SJCRH30 (cell line): ENCODE results near the gene MFAP2. TPM values are rescaled to one million over a fixed set of nuclear protein-coding genes. Genes with fewer than 3 reads are reported as not detected.

ENCODE experiments used
- DNase-seq, 2 experiments: peaks; one replicate each; pipeline ENCODE4 v3.0.0-alpha.2; 2015 to 2020
- H3K27ac ChIP-seq: fragments of 250-450 bp; sonication (Bioruptor Pico); 2 replicates; pipeline ENCODE4 v1.5.1; 2020; ENCODE audit warnings: mild to moderate bottlenecking, moderate library complexity
- H3K27me3 ChIP-seq: fragments of 250-450 bp; sonication (Bioruptor Pico); 2 replicates; pipeline ENCODE4 v1.5.1; 2020; ENCODE audit warnings: mild to moderate bottlenecking, moderate library complexity
- H3K36me3 ChIP-seq: fragments of 250-450 bp; sonication (Bioruptor Pico); 2 replicates; pipeline ENCODE4 v1.5.1; 2020; ENCODE audit warnings: mild to moderate bottlenecking, moderate library complexity
- H3K4me1 ChIP-seq: fragments of 250-450 bp; sonication (Bioruptor Pico); 2 replicates; pipeline ENCODE4 v1.5.1; 2020; ENCODE audit warnings: mild to moderate bottlenecking, moderate library complexity
- H3K4me3 ChIP-seq: fragments of 250-450 bp; sonication (Bioruptor Pico); 2 replicates; pipeline ENCODE4 v1.5.1; 2020; ENCODE audit warnings: mild to moderate bottlenecking, moderate library complexity
- H3K9me3 ChIP-seq: fragments of 250-450 bp; sonication (Bioruptor Pico); replicated peaks from 2 replicates; pipeline ENCODE4 v1.5.1; 2020; ENCODE audit warnings: mild to moderate bottlenecking, moderate library complexity
- total RNA-seq: library from RNA; depleted of rRNA; stranded (reverse); fragments of >200 nt; shearing (Covaris generic); gene quantifications from 2 replicates; pipeline ENCODE4 v1.2.3, GENCODE V29; 2014

The MFAP2 gene
- total RNA-seq, 1 experiment from 2014 or later: 22.9 TPM

DNA sequence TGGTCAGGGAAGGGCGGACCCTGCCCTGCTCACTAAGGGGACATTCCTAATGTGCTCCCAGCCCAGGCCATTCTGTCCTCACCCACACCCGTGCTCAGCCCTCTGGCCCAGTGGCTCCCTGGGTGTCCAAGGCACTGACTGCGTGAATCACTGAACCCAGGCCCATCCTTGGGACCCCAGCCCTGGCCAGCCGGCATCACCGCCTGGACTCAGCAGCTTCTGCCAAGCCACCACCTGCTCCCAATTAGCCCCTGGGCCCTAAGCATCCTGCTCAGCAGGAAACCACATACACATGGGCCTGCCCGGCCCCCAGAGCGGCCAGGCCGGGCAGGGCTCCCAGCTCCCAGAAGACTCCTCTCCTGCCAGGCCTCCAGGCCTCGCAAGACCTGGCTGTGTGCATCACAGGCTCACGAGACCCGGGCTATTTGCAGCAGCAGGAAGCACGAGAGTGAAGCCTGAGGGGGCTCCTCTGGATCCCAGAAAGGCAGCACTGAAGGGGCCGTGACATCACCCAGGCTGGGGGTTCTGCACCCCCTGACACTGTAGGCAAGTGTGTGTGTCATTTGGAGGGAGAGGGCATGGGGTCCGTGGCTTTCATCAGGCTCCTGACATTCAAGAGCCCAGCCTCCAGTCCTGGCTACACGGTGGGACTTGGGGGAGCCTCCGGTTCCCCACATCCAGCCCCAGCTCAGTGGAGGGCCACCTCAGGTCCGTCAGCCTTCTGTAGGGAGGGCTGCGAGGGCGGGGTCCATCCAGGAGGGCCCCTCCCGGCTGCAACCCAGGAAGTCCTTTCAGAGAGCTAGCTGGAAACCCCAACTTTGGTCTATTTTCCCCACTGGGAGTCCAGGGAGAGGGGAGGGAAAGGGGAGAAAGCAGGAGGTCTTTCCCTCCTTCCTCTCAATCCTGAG is 1.6 kb downstream of the MFAP2 start:
- DNase-seq: peak; percentile 90 to 93
- Histone ChIP-seq H3K27me3 (no peaks in the 10 kb centered on the region), H3K9me3 (no peaks in the 10 kb centered on the region), H3K4me1 (peaks cover 43% of the 10 kb centered on the region), H3K4me3 (peak overlapping the region; percentile 51), H3K36me3 (no peaks in the 10 kb centered on the region), H3K27ac (peak overlapping the region; percentile 34)

DNA sequence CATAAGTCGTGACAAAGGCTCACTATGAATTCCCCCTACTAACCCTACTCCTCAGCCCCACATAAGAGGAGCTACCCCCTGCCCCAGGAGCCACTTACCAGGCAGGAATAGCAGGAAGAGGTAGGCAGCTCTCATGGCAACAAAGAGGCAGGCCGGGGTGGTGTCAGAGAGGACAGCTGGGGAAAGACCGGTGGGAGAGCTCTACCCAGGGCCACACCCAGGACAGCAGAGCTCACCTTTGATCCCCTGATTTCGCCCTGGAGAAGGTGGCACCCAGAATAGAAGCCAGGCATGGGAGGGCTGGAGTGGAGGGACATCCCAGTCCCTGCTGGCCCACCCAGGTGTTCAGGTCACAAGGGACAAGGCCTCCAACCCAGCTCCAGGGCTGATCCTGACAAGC is 2.3 kb downstream of the MFAP2 start:
- Histone ChIP-seq H3K4me1 (peaks cover 43% of the 10 kb centered on the region), H3K9me3 (no peaks in the 10 kb centered on the region), H3K27ac (peak overlapping the region; percentile 34), H3K4me3 (no peak overlapping the region), H3K36me3 (no peaks in the 10 kb centered on the region), H3K27me3 (no peaks in the 10 kb centered on the region)
- DNase-seq: no peak

DNA sequence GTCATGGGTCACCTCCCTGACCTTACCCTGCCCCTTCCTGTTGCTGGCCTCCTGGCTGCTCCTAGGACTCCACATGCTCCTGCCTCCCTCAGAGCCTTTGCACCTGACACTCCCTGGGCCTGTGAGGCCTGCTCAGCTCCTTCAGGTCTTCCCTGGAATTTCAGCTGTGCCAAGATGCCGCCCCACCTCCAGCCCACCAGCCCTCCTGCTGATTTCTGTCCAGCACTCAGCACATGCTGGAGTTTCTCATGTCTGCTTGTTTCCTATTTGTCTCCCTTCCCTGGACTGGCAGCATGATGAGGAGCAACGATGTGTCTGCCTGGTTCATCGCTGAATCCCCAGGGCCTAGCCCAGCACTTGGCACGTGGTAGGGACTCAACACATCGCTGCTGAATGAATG is 3.0 kb downstream of the MFAP2 start:
- Histone ChIP-seq H3K4me1 (peaks cover 43% of the 10 kb centered on the region), H3K4me3 (no peak overlapping the region), H3K36me3 (no peaks in the 10 kb centered on the region), H3K27ac (no peak overlapping the region), H3K9me3 (no peaks in the 10 kb centered on the region), H3K27me3 (no peaks in the 10 kb centered on the region)
- DNase-seq: no peak

DNA sequence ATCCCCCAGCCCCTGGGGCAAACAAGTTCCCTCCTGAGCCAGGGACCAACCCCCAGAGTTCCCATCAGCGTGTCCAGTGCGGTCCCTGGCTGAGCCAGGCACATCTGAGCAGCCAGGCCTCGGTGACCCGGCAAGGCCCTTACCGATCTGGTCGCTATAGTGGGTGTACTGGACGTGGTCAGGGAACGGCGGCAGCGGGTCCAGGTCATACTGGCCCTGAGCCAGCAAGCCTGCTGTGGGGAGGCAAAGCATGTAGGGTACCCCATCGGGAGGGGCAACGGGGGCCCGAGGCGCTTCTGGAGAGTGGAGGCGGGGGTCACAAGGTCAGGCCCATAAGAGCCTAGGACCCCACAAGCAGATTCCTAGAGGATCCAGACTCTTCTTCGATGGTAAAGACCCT is 3.5 kb downstream of the MFAP2 start:
- Histone ChIP-seq H3K9me3 (no peaks in the 10 kb centered on the region), H3K27ac (no peak overlapping the region), H3K4me1 (peaks cover 43% of the 10 kb centered on the region), H3K27me3 (no peaks in the 10 kb centered on the region), H3K36me3 (no peaks in the 10 kb centered on the region), H3K4me3 (no peak overlapping the region)
- no peak for DNase-seq

DNA sequence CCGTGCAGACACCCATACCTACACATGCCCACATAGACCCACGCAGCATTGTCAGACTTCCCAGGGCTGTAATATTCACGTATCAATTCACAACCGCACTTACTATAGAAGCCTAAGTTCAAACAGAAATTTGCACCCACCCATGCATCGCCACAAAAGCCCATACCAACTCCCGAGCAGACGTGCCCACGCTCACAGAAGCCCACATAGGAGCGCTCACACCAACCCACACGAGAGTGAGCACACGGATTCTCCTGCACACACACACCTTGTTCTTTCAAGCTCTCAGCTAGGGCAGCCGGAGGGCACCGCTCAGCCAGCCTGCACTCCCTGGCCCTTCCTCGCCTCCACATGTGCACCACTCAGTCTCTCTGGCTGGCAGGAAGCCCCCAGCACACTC is 4.6 kb downstream of the MFAP2 start:
- Histone ChIP-seq H3K4me1 (peaks cover 54% of the 10 kb centered on the region), H3K4me3 (no peak overlapping the region), H3K9me3 (no peaks in the 10 kb centered on the region), H3K36me3 (no peaks in the 10 kb centered on the region), H3K27ac (no peak overlapping the region), H3K27me3 (no peaks in the 10 kb centered on the region)
- DNase-seq: no peak

DNA sequence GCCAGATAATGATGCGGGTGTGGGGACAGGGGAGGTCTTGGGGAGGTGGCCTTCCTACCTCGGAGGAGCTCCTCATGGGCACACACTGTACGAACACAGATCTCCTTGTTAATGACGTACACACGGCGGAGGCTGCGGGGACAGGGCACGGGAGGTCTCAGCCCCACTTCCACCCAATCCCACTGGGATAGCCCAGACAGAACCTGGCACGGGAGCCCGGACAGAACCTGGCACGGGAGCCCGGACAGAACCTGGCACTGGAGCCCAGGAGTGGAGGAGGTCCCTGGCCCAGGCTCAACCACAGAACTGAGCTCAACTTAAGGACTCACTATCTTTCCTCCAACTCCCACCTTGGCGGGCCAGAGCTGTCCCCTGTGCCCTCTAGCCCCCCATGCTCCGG is 5.2 kb downstream of the MFAP2 start:
- no peak overlapping the region for H3K4me3 ChIP-seq
- peaks cover 54% of the 10 kb centered on the region for H3K4me1 ChIP-seq

DNA sequence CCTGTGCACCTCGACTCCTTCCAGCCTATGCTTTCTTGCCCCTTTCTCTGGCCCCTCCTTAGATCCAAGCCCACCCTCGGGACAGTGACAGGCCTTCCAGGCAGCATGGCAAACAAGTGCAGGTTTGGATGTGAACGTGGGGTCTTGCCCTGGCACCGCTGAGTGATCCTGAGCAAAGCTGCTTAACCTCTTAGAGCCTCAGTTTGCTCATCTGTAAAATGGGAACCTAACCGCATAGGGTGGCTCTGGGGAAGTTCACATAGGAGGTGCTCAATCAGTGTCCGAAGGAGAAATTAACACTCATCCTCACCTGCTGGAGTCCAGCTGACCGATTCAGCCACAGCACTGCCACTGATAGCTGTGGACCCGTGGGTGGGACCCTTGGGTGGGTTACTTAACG is 7.2 kb downstream of the MFAP2 start:
- Histone ChIP-seq H3K4me1 (peaks cover 39% of the 10 kb centered on the region), H3K4me3 (no peak overlapping the region), H3K27ac (no peak overlapping the region), H3K9me3 (no peaks in the 10 kb centered on the region), H3K27me3 (no peaks in the 10 kb centered on the region), H3K36me3 (peaks cover 4% of the 10 kb centered on the region)
- DNase-seq: no peak

More for the DNA sequence above, 5.2 kb downstream of the MFAP2 start:
- DNase-seq: no peak
- Histone ChIP-seq H3K27ac (no peak overlapping the region), H3K36me3 (no peaks in the 10 kb centered on the region), H3K9me3 (no peaks in the 10 kb centered on the region), H3K27me3 (no peaks in the 10 kb centered on the region)

DNA sequence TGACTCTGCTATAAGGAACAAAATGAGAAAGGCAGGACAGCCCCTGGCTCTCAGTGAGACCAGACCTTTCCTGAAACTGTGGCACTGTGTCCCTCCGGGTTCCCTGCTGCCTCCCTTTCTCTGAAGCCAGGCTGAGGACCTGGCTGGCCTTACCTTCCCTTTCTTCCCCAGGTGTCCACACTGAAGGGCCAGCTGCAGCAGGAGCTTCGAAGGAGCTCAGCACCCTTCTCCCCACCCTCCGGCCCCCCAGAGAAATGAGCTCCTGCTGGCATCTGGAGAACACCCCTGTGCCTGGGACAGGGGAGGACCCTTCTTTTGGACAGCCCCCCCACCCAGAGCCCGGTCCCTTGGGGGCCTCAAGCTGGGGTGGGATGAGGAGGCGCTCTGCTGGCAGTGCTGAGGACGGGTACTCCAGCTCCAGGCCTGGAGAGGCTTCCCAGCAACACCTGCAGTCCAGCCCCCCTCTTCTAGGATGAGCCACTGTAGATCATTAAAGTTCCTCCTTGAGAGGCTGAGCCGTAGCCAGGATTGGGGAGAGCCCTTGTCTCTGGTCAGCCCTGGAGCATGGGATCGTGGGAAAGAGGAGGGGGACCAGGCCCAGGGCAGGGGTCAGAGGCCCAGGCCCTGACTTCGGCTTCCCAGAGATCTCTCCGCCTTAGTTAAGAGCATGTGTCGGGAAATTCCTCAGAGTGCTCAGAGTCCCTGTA is 8.1 kb downstream of the MFAP2 start:
- H3K36me3 ChIP-seq: peaks cover 4% of the 10 kb centered on the region
- no peak overlapping the region for H3K27ac ChIP-seq
- H3K4me3 ChIP-seq: no peak overlapping the region
- H3K9me3 ChIP-seq: no peaks in the 10 kb centered on the region
- H3K4me1 ChIP-seq: peaks cover 39% of the 10 kb centered on the region
- H3K27me3 ChIP-seq: no peaks in the 10 kb centered on the region
- DNase-seq: no peak

DNA sequence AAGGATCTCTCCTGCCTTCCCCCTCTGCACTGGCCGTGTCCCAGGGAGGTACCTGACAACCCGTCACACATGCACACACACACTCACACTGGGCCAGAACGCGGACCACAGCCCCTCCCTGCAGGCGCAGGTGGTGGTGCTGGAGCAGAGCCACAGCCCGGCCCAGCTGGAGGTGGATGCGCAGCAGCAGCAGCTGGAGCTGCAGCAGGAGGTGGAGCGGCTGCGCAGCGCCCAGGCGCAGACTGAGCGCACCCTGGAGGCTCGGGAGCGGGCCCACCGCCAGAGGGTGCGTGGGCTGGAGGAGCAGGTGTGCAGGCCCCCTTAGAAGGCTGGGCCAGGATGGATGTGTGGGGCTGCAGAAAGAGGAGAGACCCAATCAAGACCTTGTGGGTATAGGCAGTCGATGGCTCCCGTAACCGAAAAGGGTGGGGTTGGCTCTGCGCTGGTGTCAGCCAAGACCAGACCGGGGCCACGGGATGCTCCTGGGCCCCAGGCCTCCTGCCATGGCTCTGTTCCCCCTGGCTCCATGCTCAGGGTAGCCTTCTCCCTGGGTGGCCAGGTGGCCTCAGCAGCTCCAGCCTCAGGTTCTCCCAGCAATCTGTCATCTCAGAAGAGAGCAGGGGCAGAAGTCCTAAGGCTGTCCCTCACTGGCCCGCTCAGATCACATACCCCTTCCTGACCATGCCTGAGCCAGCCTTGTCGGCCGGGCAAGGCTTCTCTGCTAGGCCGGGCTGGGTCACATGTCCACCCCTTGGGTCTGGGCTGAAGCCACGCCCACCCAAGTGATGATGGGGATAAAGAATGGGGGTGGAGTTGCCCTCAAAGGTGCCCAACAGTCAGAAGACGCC is 8.9 kb downstream of the MFAP2 start:
- Histone ChIP-seq H3K27ac (no peak overlapping the region), H3K27me3 (no peaks in the 10 kb centered on the region), H3K4me3 (no peak overlapping the region), H3K4me1 (peaks cover 39% of the 10 kb centered on the region), H3K9me3 (no peaks in the 10 kb centered on the region), H3K36me3 (peaks cover 4% of the 10 kb centered on the region)
- DNase-seq: peak; percentile 49 to 60

DNA sequence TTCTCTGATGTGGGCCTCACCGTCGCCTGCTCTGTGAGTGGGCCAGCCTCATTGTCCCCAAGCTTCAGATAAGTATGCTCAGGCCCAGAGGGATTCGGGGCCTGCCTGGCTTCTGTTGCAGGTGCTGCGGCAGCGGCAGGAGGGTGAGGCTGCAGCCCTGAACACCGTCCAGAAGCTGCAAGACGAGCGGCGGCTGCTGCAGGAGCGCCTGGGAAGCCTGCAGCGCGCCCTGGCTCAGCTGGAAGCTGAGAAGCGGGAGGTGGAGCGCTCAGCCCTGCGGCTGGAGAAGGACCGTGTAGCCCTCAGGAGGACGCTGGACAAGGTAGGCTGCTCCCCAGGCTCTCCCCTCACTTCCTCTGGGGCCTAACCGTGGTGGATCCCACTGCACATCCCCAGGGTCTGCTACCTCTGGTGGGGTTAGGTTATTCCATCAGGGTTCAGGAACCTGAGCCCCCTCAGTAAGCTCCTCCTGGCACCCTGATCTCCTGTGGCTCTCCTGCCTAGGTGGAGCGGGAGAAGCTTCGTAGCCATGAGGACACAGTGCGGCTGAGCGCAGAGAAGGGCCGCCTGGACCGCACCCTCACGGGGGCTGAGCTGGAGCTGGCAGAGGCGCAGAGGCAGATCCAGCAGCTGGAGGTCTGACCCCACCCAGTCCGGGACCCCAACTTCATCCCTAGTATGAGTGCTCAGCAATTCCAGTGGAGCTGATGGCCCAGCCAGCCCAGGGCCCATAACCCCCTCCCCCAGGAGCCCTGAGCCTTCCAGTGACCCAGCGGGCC is 10.1 kb downstream of the MFAP2 start:
- Histone ChIP-seq H3K36me3 (peaks cover 4% of the 10 kb centered on the region), H3K27ac (no peak overlapping the region), H3K4me1 (peaks cover 34% of the 10 kb centered on the region), H3K4me3 (no peak overlapping the region), H3K9me3 (no peaks in the 10 kb centered on the region), H3K27me3 (no peaks in the 10 kb centered on the region)
- DNase-seq: no peak

DNA sequence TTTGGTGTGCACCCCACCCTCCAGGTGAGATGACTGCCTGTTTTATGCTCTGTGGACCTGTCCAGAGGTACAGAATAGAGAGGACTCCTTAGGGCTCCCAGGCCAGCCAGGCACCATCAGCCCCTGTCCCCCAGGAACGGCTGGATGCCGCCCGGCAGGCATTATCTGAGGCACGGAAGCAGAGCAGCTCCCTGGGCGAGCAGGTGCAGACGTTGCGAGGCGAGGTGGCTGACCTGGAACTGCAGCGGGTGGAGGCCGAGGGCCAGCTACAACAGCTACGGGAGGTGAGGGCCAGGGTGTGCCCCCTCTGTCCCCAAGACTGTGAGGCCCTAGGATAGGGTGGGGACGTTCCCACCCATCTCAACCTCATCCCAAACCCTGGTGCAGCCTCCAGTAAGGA is 10.8 kb downstream of the MFAP2 start:
- no peaks in the 10 kb centered on the region for H3K9me3 ChIP-seq
- H3K27me3 ChIP-seq: no peaks in the 10 kb centered on the region
- no peak for DNase-seq
- no peak overlapping the region for H3K27ac ChIP-seq
- no peak overlapping the region for H3K4me3 ChIP-seq
- H3K4me1 ChIP-seq: peaks cover 34% of the 10 kb centered on the region
- H3K36me3 ChIP-seq: peaks cover 6% of the 10 kb centered on the region

DNA sequence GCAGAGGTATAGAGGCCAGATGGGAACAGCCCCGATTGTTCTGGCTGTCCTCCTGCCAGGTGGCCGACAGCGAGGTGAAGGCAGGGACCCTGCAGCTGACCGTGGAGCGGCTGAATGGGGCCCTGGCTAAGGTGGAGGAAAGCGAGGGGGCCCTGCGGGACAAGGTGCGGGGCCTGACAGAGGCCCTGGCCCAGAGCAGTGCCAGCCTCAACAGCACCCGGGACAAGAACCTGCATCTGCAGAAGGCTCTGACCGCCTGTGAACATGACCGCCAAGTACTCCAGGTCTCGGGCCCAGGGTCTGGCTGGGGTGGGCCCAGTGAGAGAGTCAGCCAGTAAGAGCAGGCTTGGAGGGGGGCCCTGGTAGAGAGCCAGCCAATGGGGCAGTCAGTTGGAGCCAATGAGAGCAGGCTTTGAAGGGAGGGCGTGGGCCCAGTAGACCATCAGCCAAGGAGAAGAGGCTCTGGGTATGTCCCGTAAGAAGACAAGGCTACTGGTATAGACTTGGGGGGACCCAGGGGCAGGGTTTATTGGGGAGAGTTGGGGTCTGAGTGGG is 11.3 kb downstream of the MFAP2 start:
- H3K9me3 ChIP-seq: no peaks in the 10 kb centered on the region
- no peak overlapping the region for H3K4me3 ChIP-seq
- no peak for DNase-seq
- no peak overlapping the region for H3K27ac ChIP-seq
- peaks cover 6% of the 10 kb centered on the region for H3K36me3 ChIP-seq
- H3K4me1 ChIP-seq: peaks cover 34% of the 10 kb centered on the region
- H3K27me3 ChIP-seq: no peaks in the 10 kb centered on the region

DNA sequence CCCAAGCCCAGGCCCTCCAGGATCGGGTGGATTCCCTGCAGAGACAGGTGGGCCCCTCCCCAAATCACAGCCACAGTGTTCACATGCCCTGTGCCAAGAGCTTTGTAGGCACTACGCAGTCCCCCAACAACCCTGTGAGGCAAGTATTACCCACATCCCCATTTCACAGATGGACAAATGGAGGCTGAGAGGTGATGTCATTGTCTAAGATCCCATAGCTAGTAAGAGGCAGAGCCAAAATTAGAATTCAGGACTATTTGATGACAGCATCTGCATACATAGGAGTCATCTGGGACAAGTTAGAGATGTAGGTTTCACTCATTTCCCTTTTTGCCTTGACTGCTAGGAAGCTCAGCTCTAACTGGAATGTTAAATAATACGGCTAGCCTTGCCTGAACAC is 12.0 kb downstream of the MFAP2 start:
- Histone ChIP-seq H3K36me3 (peaks cover 6% of the 10 kb centered on the region), H3K27me3 (no peaks in the 10 kb centered on the region), H3K27ac (no peak overlapping the region; the same call in 1 of the 2 replicates), H3K4me3 (no peak overlapping the region), H3K9me3 (no peaks in the 10 kb centered on the region), H3K4me1 (peaks cover 34% of the 10 kb centered on the region)
- no peak for DNase-seq

DNA sequence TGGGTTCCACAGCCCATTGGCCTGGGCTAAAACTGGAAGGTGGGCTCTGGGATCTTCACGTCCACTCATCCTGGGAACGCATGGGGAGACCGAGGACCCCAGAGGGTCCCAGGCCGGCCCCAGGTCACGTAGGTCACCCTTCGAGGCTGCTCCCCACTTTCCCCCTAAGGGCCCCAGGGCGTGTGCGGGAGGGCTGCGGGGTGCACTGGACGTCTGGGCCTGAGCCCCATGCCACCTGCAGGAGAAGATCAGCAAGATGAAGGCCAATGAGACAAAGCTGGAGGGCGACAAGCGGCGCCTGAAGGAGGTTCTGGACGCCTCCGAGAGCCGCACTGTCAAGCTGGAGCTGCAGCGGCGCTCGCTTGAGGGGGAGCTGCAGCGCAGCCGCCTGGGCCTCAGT is 12.5 kb downstream of the MFAP2 start:
- Histone ChIP-seq H3K9me3 (no peaks in the 10 kb centered on the region), H3K36me3 (peaks cover 6% of the 10 kb centered on the region), H3K27ac (peak overlapping the region; percentile 69), H3K27me3 (no peaks in the 10 kb centered on the region), H3K4me3 (no peak overlapping the region), H3K4me1 (peaks cover 34% of the 10 kb centered on the region)
- no peak for DNase-seq
